NT2/D1 (cell line): Measurements from ENCODE around the gene RNF212B.

Experiments used
- SUZ12 ChIP-seq: IDR thresholded peaks from 2 replicates; pipeline ENCODE4 v1.6.1; 2011; ENCODE audit not compliant: insufficient read length, insufficient read depth; ENCODE audit errors: extremely low read depth
- YY1 ChIP-seq: IDR thresholded peaks from 2 replicates; pipeline ENCODE4 v1.6.1; 2011; ENCODE audit not compliant: insufficient read length, insufficient read depth

DNA sequence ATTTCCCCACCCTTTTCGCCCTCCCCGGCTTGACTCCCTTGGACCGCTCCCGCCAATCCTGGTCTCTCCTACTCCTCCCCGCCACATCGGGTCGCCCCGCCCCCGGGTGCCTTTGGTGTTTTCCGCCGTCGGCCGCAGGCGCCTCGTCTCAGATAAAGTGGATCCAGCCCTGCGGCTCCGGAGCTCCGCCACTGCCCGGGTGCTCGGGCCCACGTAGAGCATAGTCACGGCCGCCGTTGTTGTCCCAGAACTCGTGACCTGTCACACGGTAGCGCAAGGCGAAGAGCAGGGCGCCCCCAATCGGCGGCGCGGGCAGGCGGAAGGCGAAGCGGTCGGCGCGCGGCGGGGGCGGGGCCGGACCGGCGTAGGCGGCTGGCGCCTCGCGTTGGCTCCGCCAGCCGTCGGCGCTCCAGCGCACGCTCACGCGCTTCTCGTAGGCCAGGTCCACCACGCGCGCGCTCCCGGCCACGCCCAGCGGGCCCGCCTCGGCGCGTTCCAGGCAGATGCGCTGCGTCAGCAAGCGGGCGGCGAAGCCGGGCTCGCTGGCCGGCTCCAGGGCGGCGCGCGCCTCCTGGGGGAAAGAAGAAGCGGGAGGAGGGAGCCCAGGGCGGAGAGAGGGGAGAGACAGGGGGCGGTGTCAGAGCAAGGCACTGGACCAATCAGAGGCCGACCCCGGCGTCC is 63.7 kb downstream of the RNF212B start:
- TF ChIP-seq SUZ12, result no peak
- TF ChIP-seq YY1, result no peak
